Measurements from ENCODE around the gene SLC6A9. TPM values are rescaled to one million over a fixed set of nuclear protein-coding genes. Genes with fewer than 3 reads are reported as not detected.

The SLC6A9 gene
- total RNA-seq, 4 donors from 2014 or later, result 0.16 to 0.63 (median 0.29) TPM; not detected in 1

GRCh38 chr1:44076066-44076465 lies 44.8 kb upstream of the SLC6A9 start:
- H3K27ac ChIP-seq, result no peak overlapping the region
- H3K27me3 ChIP-seq, result peaks cover 0 to 3% (median 0%) of the 10 kb centered on the region in 3 donors
- H3K36me3 ChIP-seq, result no peaks in the 10 kb centered on the region
- ATAC-seq (no peak), DNase-seq (no peak)
- in situ Hi-C loops (cut with MboI; ENCODE audit: low sequenced_read_pairs in 4 of 4), result no loop called here
- H3K9me3 ChIP-seq, result no peaks in the 10 kb centered on the region
- no peak overlapping the region for H3K4me3 ChIP-seq
- intact Hi-C loops (cut with DNase I; ENCODE audit: low total_unique reads), result no loop called here
- H3K4me1 ChIP-seq, result no peaks in the 10 kb centered on the region
- TF ChIP-seq CTCF (IDR thresholded peaks at IDR 0.05 in 4 of 5, conservative IDR thresholded peaks at IDR 0.05 in 1 of 5) (no peak), POLR2A (IDR thresholded peaks at IDR 0.05) (no peak)

- H3K4me3 ChIP-seq, result no peak overlapping the region
- no peak for ATAC-seq
- in situ Hi-C loops (cut with MboI; ENCODE audit: low sequenced_read_pairs in 4 of 4), result loop anchor here in 1 of 4 donors (25.0 kb wide), 1 partner anchor 537 kb away; the partner anchor contains the start of gene PTPRF
Measured at GRCh38 chr1:44074415-44074814, 43.2 kb upstream of the SLC6A9 start.

GRCh38 chr1:44073528-44073927 lies 42.3 kb upstream of the SLC6A9 start:
- intact Hi-C loops (cut with DNase I; ENCODE audit: low total_unique reads) (no loop called here), in situ Hi-C loops (cut with MboI; ENCODE audit: low sequenced_read_pairs in 4 of 4) (loop anchor here in 1 of 4 donors (25.0 kb wide), 1 partner anchor 536 kb away; the partner anchor contains the start of gene PTPRF)
- Histone ChIP-seq H3K36me3 (no peaks in the 10 kb centered on the region), H3K27me3 (peaks cover 0 to 3% (median 2%) of the 10 kb centered on the region in 3 donors), H3K27ac (no peak overlapping the region), H3K9me3 (no peaks in the 10 kb centered on the region), H3K4me3 (no peak overlapping the region), H3K4me1 (no peaks in the 10 kb centered on the region)
- TF ChIP-seq CTCF (IDR thresholded peaks at IDR 0.05 in 4 of 5, conservative IDR thresholded peaks at IDR 0.05 in 1 of 5), result no peak
- TF ChIP-seq POLR2A (IDR thresholded peaks at IDR 0.05), result no peak
- ATAC-seq (no peak), DNase-seq (no peak)

More at GRCh38 chr1:44074415-44074814, 43.2 kb upstream of the SLC6A9 start:
- DNase-seq, result no peak
- intact Hi-C loops (cut with DNase I; ENCODE audit: low total_unique reads), result no loop called here
- no peaks in the 10 kb centered on the region for H3K9me3 ChIP-seq
- no peak overlapping the region for H3K27ac ChIP-seq
- no peak for TF ChIP-seq POLR2A (IDR thresholded peaks at IDR 0.05)
- no peaks in the 10 kb centered on the region for H3K36me3 ChIP-seq
- peaks cover 0 to 3% (median 2%) of the 10 kb centered on the region in 3 donors for H3K27me3 ChIP-seq
- no peaks in the 10 kb centered on the region for H3K4me1 ChIP-seq

GRCh38 chr1:44072821-44073220 lies 41.6 kb upstream of the SLC6A9 start:
- in situ Hi-C loops (cut with MboI; ENCODE audit: low sequenced_read_pairs in 4 of 4) (loop anchor here in 1 of 4 donors (25.0 kb wide), 1 partner anchor 536 kb away; the partner anchor contains the start of gene PTPRF), intact Hi-C loops (cut with DNase I; ENCODE audit: low total_unique reads) (no loop called here)
- DNase-seq (no peak), ATAC-seq (no peak)
- TF ChIP-seq POLR2A (IDR thresholded peaks at IDR 0.05) (no peak), CTCF (IDR thresholded peaks at IDR 0.05 in 4 of 5, conservative IDR thresholded peaks at IDR 0.05 in 1 of 5) (no peak)
- Histone ChIP-seq H3K9me3 (no peaks in the 10 kb centered on the region), H3K27me3 (peaks cover 0 to 3% (median 2%) of the 10 kb centered on the region in 3 donors), H3K4me1 (no peaks in the 10 kb centered on the region), H3K36me3 (no peaks in the 10 kb centered on the region), H3K4me3 (no peak overlapping the region), H3K27ac (no peak overlapping the region)

- no peak for DNase-seq
- TF ChIP-seq POLR2A (IDR thresholded peaks at IDR 0.05) (no peak), CTCF (IDR thresholded peaks at IDR 0.05 in 4 of 5, conservative IDR thresholded peaks at IDR 0.05 in 1 of 5) (no peak)
- Histone ChIP-seq H3K4me3 (no peak overlapping the region), H3K27me3 (peaks cover 0 to 3% (median 2%) of the 10 kb centered on the region in 3 donors), H3K4me1 (no peaks in the 10 kb centered on the region), H3K9me3 (no peaks in the 10 kb centered on the region), H3K36me3 (no peaks in the 10 kb centered on the region), H3K27ac (no peak overlapping the region)
- intact Hi-C loops (cut with DNase I; ENCODE audit: low total_unique reads), result no loop called here
- in situ Hi-C loops (cut with MboI; ENCODE audit: low sequenced_read_pairs in 4 of 4), result loop anchor here in 1 of 4 donors (25.0 kb wide), 1 partner anchor 535 kb away; the partner anchor contains the start of gene PTPRF
- ATAC-seq, result no peak
Measured at GRCh38 chr1:44072204-44072603, 40.9 kb upstream of the SLC6A9 start.

Measured in gastrocnemius medialis (tissue), 4 donors.